Upper lobe of left lung (tissue), 4 donors: ENCODE data around the gene SSBP3.

ENCODE experiments used
- POLR2A ChIP-seq, 4 donors: fragments of 450-650 bp; IDR thresholded peaks; one replicate each; pipeline ENCODE4 v1.5.1; 2016 to 2017; ENCODE audit warnings: antibody characterized with exemption in 4 of 4, mild to moderate bottlenecking in 2 of 4
- POLR2AphosphoS5 ChIP-seq, 2 donors: sonication (generic); formaldehyde crosslinking; IDR thresholded peaks; one replicate each; pipeline ENCODE4 v1.5.1; 2017; ENCODE audit warnings: antibody characterized with exemption in 2 of 2
- TF ChIP-seq, protein P1 (sequence below), 6 experiments: fragments of 450-650 bp in 4 of 6; fragments of 200-600 bp in 2 of 6; sonication (generic) in 2 of 6; IDR thresholded peaks; one replicate each; pipeline ENCODE4 v1.5.1; 2016 to 2019; ENCODE audit warnings: antibody characterized with exemption in 6 of 6

DNA sequence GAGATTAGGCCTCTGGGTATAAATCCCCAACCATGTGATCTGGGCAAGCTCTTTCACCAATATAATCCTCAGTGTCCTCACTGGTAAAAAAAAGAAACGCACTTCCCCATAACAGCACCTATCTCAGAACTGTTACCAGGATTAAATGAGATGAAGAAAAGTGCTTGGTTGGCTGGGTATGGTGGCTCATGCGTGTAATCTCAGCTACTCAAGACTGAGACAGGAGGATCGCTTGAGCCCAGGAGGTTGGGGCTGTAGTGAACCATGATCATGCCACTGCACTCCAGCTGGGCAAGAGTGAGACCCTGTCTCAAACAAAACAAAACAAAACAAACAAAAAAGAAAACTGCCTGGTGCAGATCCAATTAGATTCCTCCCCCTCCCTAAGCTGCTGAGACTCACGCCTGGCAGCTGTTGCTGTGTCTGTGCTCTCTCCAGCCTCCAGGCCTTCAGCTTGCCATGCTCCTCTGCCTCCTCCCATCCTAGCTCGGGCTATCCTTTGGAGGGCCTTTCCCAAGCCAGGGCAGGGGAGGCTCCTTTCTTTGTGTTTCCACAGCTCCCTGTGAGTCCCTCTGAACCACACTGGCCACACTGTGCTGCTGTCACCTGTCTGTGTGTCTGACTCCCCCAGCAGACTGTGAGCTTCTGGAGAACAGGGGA lies 225.4 kb downstream of the SSBP3 start:
- TF ChIP-seq, protein P1, sequence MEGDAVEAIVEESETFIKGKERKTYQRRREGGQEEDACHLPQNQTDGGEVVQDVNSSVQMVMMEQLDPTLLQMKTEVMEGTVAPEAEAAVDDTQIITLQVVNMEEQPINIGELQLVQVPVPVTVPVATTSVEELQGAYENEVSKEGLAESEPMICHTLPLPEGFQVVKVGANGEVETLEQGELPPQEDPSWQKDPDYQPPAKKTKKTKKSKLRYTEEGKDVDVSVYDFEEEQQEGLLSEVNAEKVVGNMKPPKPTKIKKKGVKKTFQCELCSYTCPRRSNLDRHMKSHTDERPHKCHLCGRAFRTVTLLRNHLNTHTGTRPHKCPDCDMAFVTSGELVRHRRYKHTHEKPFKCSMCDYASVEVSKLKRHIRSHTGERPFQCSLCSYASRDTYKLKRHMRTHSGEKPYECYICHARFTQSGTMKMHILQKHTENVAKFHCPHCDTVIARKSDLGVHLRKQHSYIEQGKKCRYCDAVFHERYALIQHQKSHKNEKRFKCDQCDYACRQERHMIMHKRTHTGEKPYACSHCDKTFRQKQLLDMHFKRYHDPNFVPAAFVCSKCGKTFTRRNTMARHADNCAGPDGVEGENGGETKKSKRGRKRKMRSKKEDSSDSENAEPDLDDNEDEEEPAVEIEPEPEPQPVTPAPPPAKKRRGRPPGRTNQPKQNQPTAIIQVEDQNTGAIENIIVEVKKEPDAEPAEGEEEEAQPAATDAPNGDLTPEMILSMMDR (IDR thresholded peaks at IDR 0.05) = no peak
- no peak for TF ChIP-seq POLR2AphosphoS5 (IDR thresholded peaks at IDR 0.05)
- no peak for TF ChIP-seq POLR2A (IDR thresholded peaks at IDR 0.05)
